ENCODE results near the gene PSMB2.
A peak's percentile ranks its signal among the peaks of the same experiment; 100 is the strongest.

The PSMB2 gene

GRCh38 chr1:35650416-35650815 is 9.1 kb upstream of the PSMB2 start:
- no peak overlapping the region for H3K9ac ChIP-seq
- no peak overlapping the region for H3K27ac ChIP-seq
- no peaks in the 10 kb centered on the region for H3K79me2 ChIP-seq
- no peak overlapping the region for H2AFZ ChIP-seq
- no peaks in the 10 kb centered on the region for H3K36me3 ChIP-seq (ENCODE audit: control insufficient read depth, insufficient read depth, low read length)
- no peak overlapping the region for H3K4me2 ChIP-seq (ENCODE audit: low read length)
- no peak for TF ChIP-seq CTCF (IDR thresholded peaks at IDR 0.05)
- H3K4me3 ChIP-seq (ENCODE audit: low read depth, low read length) = no peak overlapping the region
- no peaks in the 10 kb centered on the region for H3K27me3 ChIP-seq (ENCODE audit: control insufficient read depth, insufficient read depth, low read length)
- no peaks in the 10 kb centered on the region for H3K9me3 ChIP-seq (ENCODE audit: control insufficient read depth, low read length)
- H3K4me1 ChIP-seq = no peaks in the 10 kb centered on the region

- H3K4me2 ChIP-seq (ENCODE audit: low read length) = no peak overlapping the region
- TF ChIP-seq CTCF (IDR thresholded peaks at IDR 0.05) = no peak
- no peak overlapping the region for H3K27ac ChIP-seq
- H3K79me2 ChIP-seq = no peaks in the 10 kb centered on the region
- H3K4me1 ChIP-seq = no peaks in the 10 kb centered on the region
- no peaks in the 10 kb centered on the region for H3K27me3 ChIP-seq (ENCODE audit: control insufficient read depth, insufficient read depth, low read length)
- H3K9ac ChIP-seq = no peak overlapping the region
- no peak overlapping the region for H2AFZ ChIP-seq
- H3K4me3 ChIP-seq (ENCODE audit: low read depth, low read length) = no peak overlapping the region
- H3K9me3 ChIP-seq (ENCODE audit: control insufficient read depth, low read length) = no peaks in the 10 kb centered on the region
- no peaks in the 10 kb centered on the region for H3K36me3 ChIP-seq (ENCODE audit: control insufficient read depth, insufficient read depth, low read length)
Measured at GRCh38 chr1:35646043-35646442, 4.7 kb upstream of the PSMB2 start.

GRCh38 chr1:35644204-35644603 is 2.9 kb upstream of the PSMB2 start:
- no peaks in the 10 kb centered on the region for H3K79me2 ChIP-seq
- no peak overlapping the region for H2AFZ ChIP-seq
- TF ChIP-seq CTCF (IDR thresholded peaks at IDR 0.05) = no peak
- H3K4me1 ChIP-seq = no peaks in the 10 kb centered on the region
- H3K4me3 ChIP-seq (ENCODE audit: low read depth, low read length) = no peak overlapping the region
- H3K9me3 ChIP-seq (ENCODE audit: control insufficient read depth, low read length) = no peaks in the 10 kb centered on the region
- H3K36me3 ChIP-seq (ENCODE audit: control insufficient read depth, insufficient read depth, low read length) = no peaks in the 10 kb centered on the region
- no peaks in the 10 kb centered on the region for H3K27me3 ChIP-seq (ENCODE audit: control insufficient read depth, insufficient read depth, low read length)
- H3K9ac ChIP-seq = no peak overlapping the region
- H3K4me2 ChIP-seq (ENCODE audit: low read length) = no peak overlapping the region
- H3K27ac ChIP-seq = no peak overlapping the region

GRCh38 chr1:35642471-35642955 is 1.2 kb upstream of the PSMB2 start:
- no peak overlapping the region for H3K9ac ChIP-seq
- H3K36me3 ChIP-seq (ENCODE audit: control insufficient read depth, insufficient read depth, low read length) = no peaks in the 10 kb centered on the region
- H3K27me3 ChIP-seq (ENCODE audit: control insufficient read depth, insufficient read depth, low read length) = no peaks in the 10 kb centered on the region
- H3K79me2 ChIP-seq = no peaks in the 10 kb centered on the region
- TF ChIP-seq CTCF (IDR thresholded peaks at IDR 0.05) = no peak
- peak overlapping the region; percentile 85 for H2AFZ ChIP-seq
- no peaks in the 10 kb centered on the region for H3K9me3 ChIP-seq (ENCODE audit: control insufficient read depth, low read length)
- H3K4me1 ChIP-seq = no peaks in the 10 kb centered on the region
- peak overlapping the region; percentile 97 for H3K4me3 ChIP-seq (ENCODE audit: low read depth, low read length)
- peak overlapping the region; percentile 91 for H3K4me2 ChIP-seq (ENCODE audit: low read length)
- H3K27ac ChIP-seq = no peak overlapping the region
